Activated CD4-positive, CD25-positive, alpha-beta regulatory T cell (primary cell): ENCODE results near the gene WDR17.
"Not testable (repeated sequence)": the region's sequence is repeated elsewhere in the genome, so short reads cannot be mapped to it uniquely, and the experiment has no call there.

ENCODE experiments used
- DNase-seq, 4 experiments: peaks; one replicate each; lab custom pipeline; 2025; lab: John Stamatoyannopoulos, UW

Gene WDR17

DNA sequence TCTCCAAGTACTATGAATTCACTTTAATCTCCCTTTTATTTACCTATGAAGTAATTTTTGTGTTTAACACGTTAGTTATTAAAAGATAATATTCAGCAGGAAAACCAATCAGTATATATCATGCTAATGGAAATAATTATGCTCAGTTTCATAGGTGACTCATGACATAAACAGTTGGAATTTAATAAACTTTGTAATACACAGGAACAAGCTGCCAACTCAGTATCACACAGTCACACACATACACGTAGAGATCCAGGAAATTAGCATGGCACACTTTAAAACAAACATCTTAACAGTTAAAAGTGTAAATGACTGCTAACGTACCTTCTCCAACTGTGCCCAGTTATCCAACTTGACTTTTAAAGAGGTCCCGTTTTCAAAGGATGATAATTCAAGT is 127.5 kb downstream of the WDR17 start:
- DNase-seq, result no peak

- DNase-seq, result no peak
Measured at GRCh38 chr4:176193938-176194337, 128.3 kb downstream of the WDR17 start.

GRCh38 chr4:176195184-176195978 is 129.7 kb downstream of the WDR17 start, which contains the start of gene SPATA4:
SPATA4 (minus strand) TSS chr4:176195585; CDS start chr4:176195562, 23 bp downstream.
- peak; percentile 80 to 91 (median 88) for DNase-seq

GRCh38 chr4:176198316-176198903 is 132.8 kb downstream of the WDR17 start:
- no peak for DNase-seq

DNA sequence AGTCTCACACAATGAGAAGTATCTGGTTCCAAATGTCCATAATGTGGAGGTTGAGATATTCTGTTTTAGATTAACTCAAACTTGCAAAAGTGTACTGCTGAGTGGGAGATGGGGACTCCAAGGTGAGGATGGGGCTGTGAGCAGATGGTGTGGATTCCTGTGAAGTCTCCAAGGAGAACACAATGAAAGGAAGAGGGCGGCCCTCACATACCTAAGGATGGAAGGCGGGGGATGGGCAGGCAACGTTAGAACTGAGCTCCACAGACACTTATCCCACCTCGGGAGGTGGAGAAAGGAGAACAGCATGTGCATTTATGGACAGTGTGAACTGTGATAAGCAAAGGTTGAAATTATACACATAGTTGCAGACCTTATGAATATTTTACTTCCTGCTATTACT is 139.7 kb downstream of the WDR17 start:
- DNase-seq, result no peak

DNA sequence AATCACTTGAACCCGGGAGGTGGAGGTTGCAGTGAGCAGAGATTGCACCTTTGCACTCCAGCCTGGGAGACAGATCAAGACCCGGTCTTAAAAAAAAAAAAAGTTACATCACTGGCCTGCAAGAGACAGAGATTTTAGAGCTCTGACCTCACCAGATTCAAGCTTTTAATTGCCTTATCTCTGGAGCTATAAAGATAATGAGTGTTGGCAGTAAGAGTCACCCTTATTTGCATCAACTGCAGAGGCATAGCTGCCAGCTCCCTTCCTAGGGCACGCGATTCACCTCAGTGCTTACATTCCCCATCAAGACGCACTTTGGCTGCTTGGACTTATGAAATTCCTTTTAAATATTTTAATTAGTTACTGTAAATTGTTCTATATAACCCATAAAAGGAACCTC is 142.2 kb downstream of the WDR17 start:
- no peak for DNase-seq

DNA sequence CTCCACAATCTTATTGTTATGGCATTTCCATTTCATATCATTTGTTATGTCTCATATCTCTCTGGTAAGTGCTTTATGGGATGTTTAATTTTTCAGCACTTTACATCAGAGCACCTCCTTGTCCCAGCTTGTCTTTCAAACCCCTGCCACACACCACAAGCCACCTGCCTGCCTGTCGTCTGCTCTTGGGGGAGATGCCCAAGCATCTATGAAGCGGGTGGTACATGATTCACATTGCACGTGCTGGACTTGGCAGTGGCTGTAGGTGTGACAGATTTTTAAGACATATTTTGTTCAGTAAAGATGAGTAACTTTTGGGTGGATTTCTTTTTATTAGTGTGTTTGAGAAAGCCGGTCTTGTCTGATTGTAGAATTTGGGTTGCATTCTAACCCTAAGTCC is 143.9 kb downstream of the WDR17 start:
- DNase-seq, result no peak

- no peak for DNase-seq
Measured at GRCh38 chr4:176210101-176210500, 144.5 kb downstream of the WDR17 start.

DNA sequence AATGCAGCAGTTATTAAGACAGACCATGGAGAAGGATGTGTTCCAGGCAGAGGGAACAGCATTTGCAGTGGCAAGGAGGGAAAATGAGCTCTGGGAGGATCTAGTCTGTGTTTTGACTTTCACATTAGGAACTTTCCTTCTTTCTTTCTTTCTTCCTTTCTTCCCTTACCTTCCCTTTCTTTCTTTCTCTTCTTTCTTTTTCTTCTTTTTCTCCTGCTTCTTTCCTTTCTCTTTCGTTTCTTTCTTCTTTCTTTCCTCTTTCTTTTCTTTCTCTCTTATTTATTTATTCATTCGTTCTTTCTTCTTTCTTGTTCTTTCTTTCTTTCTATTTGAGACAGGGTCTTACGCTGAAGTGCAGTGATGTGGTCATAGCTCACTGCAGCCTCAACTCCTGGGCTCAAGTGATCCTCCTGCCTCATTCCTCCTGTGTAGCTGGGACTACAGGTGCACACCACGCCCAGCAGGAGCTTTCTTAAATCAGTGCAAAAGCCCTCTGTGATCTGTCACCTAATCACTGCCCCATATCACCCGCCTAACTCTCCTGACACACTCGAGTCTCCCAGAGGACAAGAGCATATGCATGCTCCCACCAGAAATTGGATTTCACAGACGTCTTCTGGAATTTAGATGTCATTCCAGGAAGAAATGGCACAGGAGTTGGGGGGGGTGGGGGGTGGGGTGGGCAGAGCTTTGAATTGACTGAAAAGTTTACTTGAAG is 145.1 kb downstream of the WDR17 start:
- no peak for DNase-seq

- DNase-seq, result not testable (repeated sequence)
Measured at GRCh38 chr4:176212351-176212750, 146.7 kb downstream of the WDR17 start.

GRCh38 chr4:176217510-176217909 is 151.9 kb downstream of the WDR17 start:
- DNase-seq, result no peak

DNA sequence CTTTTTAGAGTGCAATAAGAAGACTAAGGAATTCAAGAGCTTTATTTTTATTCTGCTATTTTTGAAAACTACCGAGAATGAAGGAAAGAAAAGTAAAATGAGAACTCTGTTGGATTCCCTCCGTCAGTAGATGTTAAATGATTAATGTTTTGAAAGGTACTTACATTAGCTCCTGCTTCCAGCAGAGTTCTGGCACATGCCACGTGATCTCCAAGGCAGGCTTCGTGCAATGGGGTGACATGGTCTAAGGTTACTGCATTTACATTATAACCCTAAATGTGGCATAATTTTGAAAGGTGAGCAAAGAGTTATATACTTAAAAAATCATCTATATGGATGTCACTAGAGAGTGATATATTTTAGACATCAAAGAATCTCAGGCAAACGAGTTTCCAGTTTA is 156.5 kb downstream of the WDR17 start:
- no peak for DNase-seq

DNA sequence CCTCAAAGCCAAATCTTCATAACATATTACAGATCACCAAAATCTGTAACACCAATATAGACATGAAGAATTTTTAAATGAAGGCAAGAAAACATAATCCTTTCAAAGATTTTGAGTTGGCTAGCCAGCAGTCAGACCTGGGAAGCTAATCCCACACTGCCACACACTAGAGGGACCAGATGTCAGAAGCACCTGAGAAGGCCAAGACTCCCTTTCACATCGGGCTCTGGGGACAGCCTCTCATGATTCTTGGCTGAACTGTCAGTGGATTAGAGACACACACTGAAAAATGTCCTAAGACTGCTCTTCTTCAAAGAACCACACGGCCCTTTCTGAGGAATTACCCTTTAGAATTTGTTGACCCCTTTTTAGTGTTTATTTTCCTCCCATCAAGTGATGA is 157.9 kb downstream of the WDR17 start:
- no peak for DNase-seq

- DNase-seq, result no peak
Measured at GRCh38 chr4:176226736-176227135, 161.1 kb downstream of the WDR17 start.

- no peak for DNase-seq
Measured at GRCh38 chr4:176229645-176230044, 164.0 kb downstream of the WDR17 start.
